GM18508 (cell line): ENCODE measurements around the gene LIMK2.
"Not testable (repeated sequence)": the region's sequence is repeated elsewhere in the genome, so short reads cannot be mapped to it uniquely, and the experiment has no call there.

ENCODE experiments used
- ATAC-seq: cut with Tn5 transposase; IDR thresholded peaks from one replicate; pipeline ENCODE4 v1.9.1; 2021; ENCODE audit warnings: moderate number of reproducible peaks; ENCODE audit not compliant: insufficient read depth, unreplicated experiment

Gene LIMK2

DNA sequence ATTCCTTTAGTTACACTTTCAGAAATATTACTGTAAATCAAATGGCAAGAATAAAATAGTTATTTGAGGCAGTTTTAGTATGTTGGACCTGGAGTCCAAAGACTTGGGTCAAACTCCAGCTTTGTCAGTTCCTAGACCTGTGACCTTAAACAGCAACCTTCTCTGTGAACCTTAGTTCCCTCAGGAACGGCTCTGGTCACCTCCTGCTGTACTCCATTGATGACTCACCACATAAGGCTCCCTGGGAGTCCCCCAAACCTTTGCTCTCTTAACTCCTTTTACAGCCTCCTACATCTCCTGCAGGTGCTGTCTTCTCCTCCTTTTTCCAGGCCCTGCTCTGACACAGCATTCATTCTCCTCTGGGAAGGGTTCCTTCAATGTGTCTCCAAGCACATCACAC is 29.1 kb downstream of the LIMK2 start:
- no peak for ATAC-seq

DNA sequence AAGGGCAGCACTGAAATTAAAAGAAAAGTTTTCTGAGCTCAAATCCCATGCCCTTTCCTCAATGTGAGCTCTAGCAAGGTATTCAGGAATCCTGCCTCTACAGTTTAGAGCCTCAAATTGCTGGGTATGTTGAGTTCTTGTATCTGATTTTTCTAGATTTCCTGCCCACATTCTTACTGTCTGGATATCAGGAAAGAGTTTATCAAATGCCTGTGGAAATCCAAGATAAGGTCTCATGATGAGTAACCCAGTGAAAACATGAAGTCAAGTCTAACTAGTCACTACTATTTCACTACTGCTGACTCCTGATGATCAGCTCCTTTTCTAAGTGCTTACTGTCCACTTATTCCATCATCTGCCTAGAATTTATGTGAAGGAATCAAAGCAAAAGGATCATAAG is 29.8 kb downstream of the LIMK2 start:
- no peak for ATAC-seq

DNA sequence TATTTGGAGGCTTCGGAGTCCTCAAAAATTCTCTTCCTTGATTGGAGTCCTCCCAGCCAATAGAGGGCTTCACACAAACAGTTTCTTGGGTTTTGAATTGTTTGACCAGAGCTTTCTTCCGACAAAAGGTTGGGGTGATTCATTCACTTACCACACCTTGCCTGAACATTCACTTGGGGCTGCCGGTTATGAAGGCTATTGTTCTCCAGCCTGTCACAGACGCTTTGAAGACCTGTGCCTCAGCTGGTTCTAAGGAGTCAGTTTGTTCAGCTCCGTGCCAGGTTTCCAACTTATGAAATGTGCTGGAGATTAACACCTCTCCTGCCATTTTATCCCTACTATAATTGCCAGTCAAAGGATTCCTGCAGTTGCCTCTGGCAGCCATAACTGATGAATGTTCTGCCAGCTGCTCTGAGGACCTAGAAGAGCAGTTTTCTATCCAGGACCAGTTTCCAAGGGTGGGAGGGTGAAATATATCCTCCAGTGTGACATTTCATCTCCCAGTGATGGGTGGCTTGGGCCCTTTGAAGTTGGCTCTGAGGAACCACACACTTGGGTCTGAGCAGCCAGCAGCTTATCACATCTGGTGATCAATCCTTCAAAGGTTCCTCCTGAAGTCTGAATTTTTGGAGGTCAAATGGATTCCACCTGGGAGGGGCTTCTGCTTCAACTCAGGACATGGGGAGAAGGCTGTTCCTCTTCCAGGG is 31.4 kb downstream of the LIMK2 start:
- no peak for ATAC-seq

DNA sequence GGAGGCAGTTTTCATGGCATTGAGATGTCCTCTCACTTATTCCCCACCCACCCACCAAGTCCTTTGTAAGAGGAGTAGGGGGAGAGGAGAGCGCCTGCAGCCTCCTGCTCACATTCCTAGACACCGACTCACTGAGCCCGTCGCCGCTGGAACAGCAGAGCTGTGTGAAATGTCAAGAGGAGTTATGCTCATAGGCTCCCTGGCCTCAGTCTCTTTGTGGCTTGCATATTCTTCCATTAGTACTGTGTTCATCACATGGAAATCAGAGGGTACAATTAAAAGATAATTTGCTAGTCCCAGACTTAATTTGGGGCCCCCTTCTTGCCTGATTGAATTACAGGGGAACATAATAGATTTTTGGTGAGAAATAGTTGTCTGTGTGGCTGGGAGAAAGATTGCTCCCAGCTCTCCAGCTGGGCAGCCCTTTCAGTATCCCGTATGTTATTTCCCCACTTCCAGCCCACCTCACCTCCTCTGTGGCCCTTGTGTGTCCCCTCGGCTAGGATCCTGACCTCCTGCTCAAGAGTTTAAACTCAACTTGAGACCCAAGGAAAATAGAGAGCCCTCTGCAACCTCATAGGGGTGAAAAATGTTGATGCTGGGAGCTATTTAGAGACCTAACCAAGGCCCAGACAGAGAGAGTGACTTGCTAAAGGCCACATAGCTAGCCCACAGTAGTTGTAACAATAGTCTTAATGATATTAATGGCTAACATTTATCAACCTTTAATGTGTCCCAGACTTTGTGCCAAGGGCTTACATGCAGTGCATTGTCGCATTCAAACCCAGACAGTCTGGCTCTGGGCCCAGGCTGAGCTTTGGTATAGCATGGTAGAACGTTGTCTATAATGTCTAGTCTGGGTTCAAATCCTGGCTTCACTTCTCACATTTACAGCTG is 32.2 kb downstream of the LIMK2 start:
- no peak for ATAC-seq

DNA sequence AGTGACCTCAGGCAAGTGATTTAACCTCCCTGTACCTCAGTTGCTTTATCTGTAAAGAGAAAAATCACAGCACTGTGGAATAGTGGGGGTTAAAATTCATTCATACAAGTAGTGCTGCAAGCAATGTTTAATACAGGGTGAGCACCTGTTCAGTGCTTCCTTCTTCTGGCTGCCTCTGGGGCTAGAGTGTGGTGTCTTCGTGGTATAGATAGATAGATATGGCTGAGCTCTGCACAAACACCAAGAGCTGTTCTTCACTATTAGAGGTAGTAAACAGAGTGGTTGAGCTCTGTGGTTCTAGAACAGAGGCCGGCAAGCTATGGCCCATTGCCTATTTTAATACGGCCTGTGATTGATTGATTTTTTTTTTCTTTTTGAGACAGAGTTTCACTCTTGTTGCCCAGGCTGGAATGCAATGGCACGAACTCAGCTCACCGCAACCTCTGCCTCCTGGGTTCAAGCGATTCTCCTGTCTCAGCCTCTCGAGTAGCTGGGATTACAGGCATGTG is 32.9 kb downstream of the LIMK2 start:
- ATAC-seq, result no peak

DNA sequence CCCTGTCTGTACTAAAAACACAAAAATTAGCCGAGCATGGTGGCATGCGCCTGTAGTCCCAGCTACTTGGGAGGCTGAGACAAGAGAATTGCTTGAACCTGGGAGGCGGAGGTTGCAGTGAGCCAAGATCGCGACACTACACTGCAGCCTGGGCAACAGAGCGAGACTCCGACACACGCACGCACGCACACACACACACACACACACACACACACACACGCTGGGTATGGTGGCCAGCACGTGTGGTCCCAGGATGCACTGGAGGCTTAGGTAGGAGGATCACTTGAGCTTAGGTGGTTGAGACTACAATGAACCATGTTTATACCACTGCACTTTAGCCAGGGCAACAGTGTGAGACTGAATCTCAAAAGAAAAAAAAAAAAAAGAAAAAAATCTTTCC is 33.9 kb downstream of the LIMK2 start:
- not testable (repeated sequence) for ATAC-seq

DNA sequence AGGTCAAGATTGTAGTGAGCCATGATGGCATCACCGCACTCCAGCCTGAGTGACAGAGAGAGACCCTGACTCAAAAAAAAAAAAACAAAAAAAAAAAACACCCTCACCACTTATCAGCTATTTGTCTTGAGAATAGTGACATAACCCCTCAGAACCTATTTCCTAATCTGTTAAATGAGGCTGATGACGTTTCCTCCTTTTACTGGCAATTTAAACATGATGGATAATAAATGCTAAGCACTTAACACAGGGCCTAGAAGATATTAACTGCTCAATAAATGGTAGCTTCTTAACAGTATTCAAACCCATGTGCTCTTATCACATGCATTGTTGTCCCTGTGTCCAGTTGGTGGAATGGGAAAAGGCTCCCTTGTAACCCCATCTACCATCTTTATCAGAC is 34.6 kb downstream of the LIMK2 start:
- ATAC-seq, result no peak

DNA sequence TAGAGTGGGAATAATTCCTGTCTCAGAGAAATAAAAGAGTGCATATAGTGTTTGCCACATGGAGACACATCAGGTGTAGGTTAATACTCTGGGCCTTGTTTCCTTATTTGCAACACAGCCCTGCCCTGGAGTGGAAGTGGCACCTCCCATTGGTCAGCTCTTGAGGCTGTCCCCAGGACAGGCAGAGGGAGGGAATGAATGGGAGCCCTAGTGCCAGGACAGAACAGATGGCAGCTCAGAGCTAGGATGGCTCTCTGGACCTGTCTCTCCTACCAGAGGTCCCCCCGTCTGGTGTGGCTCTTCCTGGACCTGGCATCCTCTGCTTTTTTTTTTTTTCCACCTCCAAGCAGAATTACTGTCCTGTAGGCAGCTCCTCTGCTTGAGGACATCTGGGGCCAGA is 35.6 kb downstream of the LIMK2 start:
- ATAC-seq, result no peak

DNA sequence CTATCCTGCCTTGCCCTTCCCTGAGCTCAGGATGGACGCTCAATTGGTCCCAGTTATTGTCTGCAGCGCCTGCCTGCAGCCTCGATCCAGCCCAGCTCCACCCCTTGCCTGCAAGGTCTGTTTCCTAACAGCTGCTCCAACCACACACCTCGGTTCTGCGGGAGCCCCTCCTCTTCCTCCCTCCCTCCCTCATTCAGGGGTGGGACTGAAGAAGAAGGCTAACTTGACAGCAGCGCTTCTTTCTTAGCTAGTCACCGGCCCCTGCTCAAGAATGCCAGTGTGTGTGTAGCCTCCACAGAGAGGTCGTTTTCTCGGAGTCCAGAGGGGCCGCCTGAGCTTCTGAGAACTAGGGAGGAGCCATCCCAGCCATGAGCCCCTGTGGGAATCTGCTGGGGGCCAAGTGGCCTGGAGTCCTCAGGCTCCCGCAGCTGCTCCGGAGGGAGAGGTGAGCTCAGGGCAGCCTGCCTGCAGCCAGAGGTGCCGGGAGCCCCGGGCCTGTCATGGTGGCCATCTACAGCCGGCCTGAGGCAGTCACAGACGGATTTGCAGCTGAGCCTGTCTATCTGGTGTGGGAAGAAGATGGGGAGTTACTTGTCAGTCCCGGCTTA is 36.1 kb downstream of the LIMK2 start:
- no peak for ATAC-seq

DNA sequence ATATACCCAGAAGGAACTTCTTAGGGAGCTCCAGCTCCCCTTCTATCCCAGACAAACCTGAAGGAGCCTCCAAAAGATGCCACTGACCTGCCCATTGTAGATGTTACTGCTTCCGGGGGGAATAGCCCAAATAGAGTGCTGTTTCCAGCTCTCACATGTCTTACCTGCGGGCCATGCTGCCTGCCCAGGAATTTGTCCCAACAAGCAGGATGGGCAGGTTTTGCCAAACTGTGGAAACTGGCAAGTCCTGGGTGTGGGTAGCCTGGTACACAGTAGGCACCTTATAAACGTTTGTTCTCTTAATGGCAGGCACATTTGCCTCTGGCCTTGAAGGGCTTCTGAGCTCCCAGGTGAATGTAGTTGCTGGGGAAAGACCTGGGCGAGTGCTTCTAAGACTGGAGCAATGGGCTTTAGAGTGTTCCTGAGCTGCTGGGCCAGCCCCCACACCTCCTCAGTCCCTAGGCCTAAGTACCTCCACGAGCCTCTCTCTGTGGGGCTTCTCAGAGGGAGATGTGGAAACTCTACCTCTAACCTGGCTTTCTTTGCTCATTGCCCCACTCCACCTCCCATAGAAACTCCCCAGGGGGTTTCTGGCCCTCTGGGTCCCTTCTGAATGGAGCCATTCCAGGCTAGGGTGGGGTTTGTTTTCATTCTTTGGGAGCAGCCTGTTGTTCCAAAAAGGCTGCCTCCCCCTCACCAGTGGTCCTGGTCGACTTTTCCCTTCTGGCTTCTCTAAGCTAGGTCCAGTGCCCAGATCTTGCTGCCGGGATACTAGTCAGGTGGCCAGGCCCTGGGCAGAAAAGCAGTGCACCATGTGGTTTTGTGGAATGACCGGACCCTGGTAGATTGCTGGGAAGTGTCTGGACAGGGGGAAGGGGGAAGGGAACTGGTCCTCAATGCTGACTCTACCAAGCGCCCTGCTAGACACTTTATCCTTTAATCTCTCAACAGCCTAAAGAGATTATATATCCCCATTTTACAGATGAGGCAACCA is 37.2 kb downstream of the LIMK2 start:
- no peak for ATAC-seq

DNA sequence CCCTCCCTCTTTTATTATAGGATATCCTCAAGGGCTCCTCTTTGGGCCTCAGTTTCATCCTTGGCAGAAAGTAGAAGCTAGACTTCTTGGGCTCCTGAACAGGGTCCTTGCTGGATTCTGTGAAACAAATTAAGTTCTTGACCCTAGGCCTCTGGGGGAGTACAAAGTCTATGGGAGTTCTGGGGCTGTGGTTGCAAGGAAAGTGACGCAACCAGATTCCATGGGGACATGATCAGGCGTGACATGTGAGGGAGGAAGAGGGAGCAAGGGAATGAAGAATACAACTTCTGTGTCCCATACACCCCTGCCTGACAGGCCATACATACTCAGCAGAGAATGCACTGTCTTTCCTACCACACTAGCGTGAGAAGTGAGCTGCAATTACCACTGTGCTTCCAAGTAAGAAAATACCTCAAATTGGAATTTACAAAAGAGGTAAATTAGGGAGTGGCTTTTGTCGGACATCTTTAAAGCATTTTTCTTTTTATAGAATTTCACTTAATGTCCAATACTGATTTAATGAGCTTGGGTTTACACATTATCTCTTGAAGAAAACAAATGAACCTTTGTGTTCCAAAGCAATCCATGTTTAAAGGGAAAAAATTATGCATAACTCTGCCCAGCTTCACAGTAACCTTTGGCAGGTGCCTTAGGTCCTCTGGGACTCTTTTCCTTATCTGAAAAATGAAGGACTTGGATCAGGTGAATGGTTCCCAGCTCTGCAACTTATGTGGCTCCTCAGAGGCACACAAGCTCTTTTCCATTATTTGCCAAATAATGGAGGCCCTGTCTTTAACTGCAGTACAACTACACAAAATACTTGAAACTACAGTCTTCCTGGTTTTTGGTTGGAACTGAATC is 38.9 kb downstream of the LIMK2 start:
- no peak for ATAC-seq

DNA sequence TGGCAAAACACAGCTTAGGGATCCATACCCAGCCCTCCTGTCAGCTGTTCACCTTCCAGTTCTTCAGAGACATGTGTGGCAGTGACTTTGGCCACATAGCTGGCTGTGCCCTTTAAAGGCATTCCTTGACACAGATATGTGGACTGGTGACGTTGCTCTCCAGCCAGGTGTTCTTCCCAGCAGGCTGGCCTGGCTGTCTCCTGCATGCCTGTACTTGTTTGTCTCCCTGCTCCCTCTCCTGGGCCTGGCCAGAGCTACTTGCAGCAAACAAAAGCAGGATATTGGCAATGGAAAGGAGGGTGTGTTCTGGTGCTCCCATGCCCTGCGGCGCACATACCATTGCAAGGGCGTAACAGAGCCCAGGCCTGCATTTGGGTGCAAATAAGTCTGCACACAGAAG is 41.9 kb downstream of the LIMK2 start:
- no peak for ATAC-seq

DNA sequence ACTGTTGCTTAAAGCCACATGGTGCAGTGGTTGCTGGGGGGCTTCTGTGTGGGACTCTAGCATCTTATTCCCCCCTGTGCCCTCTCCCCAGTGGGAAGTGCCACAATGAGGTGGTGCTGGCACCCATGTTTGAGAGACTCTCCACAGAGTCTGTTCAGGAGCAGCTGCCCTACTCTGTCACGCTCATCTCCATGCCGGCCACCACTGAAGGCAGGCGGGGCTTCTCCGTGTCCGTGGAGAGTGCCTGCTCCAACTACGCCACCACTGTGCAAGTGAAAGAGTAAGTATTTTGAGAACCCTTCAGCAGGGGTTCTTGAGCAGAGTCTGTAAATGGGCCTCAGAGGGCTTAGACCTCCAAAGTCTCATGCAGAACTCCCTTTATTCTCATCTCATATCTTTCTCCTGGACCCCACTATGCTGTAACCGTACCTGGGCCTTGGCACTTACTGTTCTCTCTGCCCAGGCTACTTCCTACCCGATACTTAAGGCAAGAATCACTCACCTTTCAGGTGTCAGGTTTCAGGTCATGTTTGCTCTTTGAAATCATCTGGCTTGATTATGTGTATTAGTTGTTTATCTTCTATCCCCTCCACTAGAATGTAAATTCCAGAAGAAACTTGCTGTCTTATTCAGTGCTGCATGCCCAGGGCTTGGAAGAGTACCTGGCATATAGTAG is 47.8 kb downstream of the LIMK2 start:
- ATAC-seq, result no peak

DNA sequence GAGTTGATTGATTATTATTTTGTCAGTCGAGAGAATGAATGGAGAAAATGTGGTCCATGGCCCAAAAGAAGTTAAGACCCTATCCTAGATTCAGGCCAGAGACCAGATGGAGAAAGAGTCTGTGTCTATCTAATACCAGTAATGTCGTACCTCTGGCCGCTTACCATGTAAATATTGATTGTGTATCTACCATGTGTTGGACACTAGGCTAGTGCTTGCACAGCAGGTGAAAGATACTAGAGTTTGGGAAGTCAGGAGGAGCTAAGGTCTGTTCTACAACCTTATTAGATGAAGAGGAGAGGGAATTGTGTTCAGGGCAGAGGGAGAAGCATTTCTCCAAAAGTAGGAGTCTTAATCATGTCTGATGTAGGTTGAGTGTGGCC is 48.4 kb downstream of the LIMK2 start:
- ATAC-seq, result no peak

DNA sequence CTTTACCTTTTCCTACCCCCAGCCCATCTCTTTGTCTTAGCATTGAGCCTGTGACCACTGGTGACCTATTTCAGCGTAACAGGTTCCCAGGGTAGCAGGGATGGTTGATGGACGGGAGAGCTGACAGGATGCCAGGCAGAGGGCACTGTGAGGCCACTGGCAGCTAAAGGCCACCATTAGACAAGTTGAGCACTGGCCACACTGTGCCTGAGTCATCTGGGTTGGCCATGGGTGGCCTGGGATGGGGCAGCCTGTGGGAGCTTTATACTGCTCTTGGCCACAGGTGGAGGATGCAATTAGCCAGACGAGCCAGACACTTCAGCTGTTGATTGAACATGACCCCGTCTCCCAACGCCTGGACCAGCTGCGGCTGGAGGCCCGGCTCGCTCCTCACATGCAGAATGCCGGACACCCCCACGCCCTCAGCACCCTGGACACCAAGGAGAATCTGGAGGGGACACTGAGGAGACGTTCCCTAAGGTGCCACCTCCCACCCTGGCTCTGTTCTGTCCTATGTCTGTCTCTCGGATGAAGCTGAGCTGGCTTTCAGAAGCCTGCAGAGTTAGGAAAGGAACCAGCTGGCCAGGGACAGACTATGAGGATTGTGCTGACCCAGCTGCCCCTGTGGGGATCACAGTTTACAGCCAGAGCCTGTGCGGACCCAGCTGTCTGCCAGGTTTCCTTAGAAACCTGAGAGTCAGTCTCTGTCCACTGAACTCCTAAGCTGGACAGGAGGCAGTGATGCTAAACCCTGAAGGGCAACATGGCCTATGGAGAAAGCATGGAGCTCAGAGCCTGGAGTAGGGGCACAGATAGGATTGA is 50.4 kb downstream of the LIMK2 start:
- ATAC-seq, result no peak

DNA sequence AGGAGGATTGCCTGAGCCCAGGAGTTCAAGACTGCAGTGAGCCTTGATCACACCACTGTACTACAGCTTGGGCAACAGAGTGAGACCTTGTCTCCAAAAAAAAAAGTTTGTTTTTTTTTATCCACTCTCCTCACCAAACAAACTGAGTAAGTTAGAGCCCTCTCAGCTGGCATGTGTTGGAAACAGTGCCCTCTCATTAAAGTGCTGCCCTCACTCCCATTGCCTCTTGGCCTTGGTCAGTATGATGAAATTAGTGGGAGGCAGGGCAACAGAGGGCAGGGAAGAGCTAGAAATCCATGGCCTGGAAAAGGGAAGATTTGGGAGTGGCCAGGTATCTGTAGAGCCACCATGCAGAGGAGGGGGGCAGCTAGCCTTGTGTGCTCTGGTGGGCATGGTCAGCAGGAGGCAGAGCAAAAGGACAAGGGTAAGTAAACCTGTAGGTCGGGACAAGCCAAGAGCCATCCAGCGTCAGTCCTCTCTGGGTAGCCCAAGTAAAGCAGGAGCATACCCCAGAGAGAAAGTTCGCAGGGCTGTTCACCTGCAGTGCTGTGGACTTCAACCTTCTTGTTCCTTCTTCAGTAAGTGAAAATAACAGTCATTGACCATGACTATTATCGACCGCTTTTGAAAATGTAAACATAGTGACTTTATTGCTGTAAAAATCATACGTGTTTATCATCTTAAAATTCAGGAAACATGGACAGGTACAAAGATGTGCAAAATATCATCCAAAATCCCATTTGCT is 52.0 kb downstream of the LIMK2 start:
- ATAC-seq, result no peak

DNA sequence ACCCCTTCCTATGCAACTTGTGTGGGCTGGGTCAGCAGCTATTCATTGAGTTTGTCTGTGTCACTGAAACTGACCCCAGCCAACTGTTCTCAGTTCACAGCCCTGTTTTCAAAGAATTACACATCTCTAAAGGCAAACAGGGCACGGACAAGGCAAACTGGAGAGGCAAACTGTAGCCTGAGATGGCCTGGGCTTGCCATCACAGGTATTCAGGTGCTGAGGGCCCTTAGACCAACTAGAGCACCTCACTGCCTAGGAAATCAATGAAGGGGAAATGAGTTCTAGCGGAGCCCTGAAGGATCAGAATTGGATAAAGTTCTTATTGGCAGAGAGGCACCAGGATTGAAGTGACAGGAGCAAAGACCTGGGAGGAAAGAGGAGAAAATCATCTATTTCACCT is 56.2 kb downstream of the LIMK2 start:
- ATAC-seq, result no peak
